Left ventricle myocardium superior (tissue), 1 donor: ENCODE results near the gene CBY3. TPM values are rescaled to one million over a fixed set of nuclear protein-coding genes. Genes with fewer than 3 reads are reported as not detected.
"Not testable (repeated sequence)": the region's sequence is repeated elsewhere in the genome, so short reads cannot be mapped to it uniquely, and the experiment has no call there.

Experiments used
- ATAC-seq: fragments of 200-7000 bp; cut with Tn5 transposase; one replicate; pipeline ENCODE4 v1.9.1; 2020; ENCODE audit warnings: mild to moderate bottlenecking, moderate library complexity
- DNase-seq: peaks from one replicate; pipeline ENCODE4 v3.0.0-alpha.2; 2020
- intact Hi-C: fragments of 100-400 bp; cut with micrococcal nuclease; formaldehyde crosslinking; loops from one replicate; pipeline ENCODE4 v1.11.0; 2022
- long read RNA-seq: library from polyadenylated mRNA; unstranded; transcript quantifications from one replicate; pipeline ENCODE4 v2.0.0, GENCODE V29; 2021
- total RNA-seq: library from RNA; stranded (reverse); fragmentation: NEBNext Ultra II Directional; extraction: Animal tissue kit (Norgen Biotek cat#: 25700); gene quantifications from one replicate; pipeline ENCODE4 v1.2.1, GENCODE V29; 2021
- donor health status: DM: no; HTN: yes; CAD: no; lungs with severe emphysema.

Gene CBY3
- not detected for total RNA-seq
- long read RNA-seq, result 0 reads

GRCh38 chr5:179680780-179681401 is at the start of gene CBY3:
TSS of gene CBY3 (minus strand) at chr5:179681034. CDS start at chr5:179680918, 116 bp downstream.
- DNase-seq (no peak), ATAC-seq (no peak)
- intact Hi-C loops, result no loop called here

- intact Hi-C loops, result no loop called here
- ATAC-seq (no peak), DNase-seq (no peak)
Observed at GRCh38 chr5:179730356-179730755, 49.5 kb upstream of the CBY3 start.

- DNase-seq, result no peak
- intact Hi-C loops, result no loop called here
- no peak for ATAC-seq
Observed at GRCh38 chr5:179729727-179730126, 48.9 kb upstream of the CBY3 start.

- ATAC-seq (no peak), DNase-seq (no peak)
- intact Hi-C loops, result no loop called here
Observed at GRCh38 chr5:179729303-179729702, 48.5 kb upstream of the CBY3 start.

GRCh38 chr5:179727106-179727505 is 46.3 kb upstream of the CBY3 start:
- ATAC-seq (no peak), DNase-seq (no peak)
- intact Hi-C loops, result no loop called here

- ATAC-seq (no peak), DNase-seq (no peak)
- intact Hi-C loops, result no loop called here
Observed at GRCh38 chr5:179724163-179724562, 43.3 kb upstream of the CBY3 start.

GRCh38 chr5:179720222-179720621 is 39.4 kb upstream of the CBY3 start:
- ATAC-seq (no peak), DNase-seq (no peak)
- intact Hi-C loops, result no loop called here

GRCh38 chr5:179716286-179716685 is 35.5 kb upstream of the CBY3 start:
- no peak for DNase-seq
- ATAC-seq, result no peak
- intact Hi-C loops, result no loop called here

GRCh38 chr5:179700401-179700918 is 19.6 kb upstream of the CBY3 start:
- ATAC-seq (no peak), DNase-seq (no peak)

GRCh38 chr5:179699616-179700237 is 18.9 kb upstream of the CBY3 start:
- ATAC-seq, result no peak
- no peak for DNase-seq
- intact Hi-C loops, result loop anchor here (2.0 kb wide), 1 partner anchor 33 kb away; the partner anchor contains the start of gene MAML1

More at GRCh38 chr5:179700401-179700918, 19.6 kb upstream of the CBY3 start:
- intact Hi-C loops, result no loop called here

GRCh38 chr5:179698935-179699615 is 18.2 kb upstream of the CBY3 start, which contains the start of gene CANX:
TSS of gene CANX (plus strand) at chr5:179698967. CDS start at chr5:179705682, 6,715 bp downstream.
- intact Hi-C loops, result loop anchor here (2.0 kb wide), 1 partner anchor 34 kb away; the partner anchor contains the start of gene MAML1

GRCh38 chr5:179697993-179698934 is 17.4 kb upstream of the CBY3 start:
- intact Hi-C loops, result loop anchor here (2.0 kb wide), 1 partner anchor 35 kb away; the partner anchor contains the start of gene MAML1
- peak; percentile 95 for ATAC-seq
- DNase-seq, result peak; percentile 100

More at GRCh38 chr5:179698935-179699615, 18.2 kb upstream of the CBY3 start, which contains the start of gene CANX:
- ATAC-seq, result peak; percentile 15
- no peak for DNase-seq

GRCh38 chr5:179697543-179697942 is 16.7 kb upstream of the CBY3 start:
- ATAC-seq, DNase-seq, intact Hi-C loops: not testable (repeated sequence)

GRCh38 chr5:179697108-179697507 is 16.3 kb upstream of the CBY3 start:
- no peak for ATAC-seq
- intact Hi-C loops, result no loop called here
- DNase-seq, result no peak

GRCh38 chr5:179696603-179697002 is 15.8 kb upstream of the CBY3 start:
- ATAC-seq (no peak), DNase-seq (no peak)
- intact Hi-C loops, result no loop called here

GRCh38 chr5:179694561-179694960 is 13.7 kb upstream of the CBY3 start:
- intact Hi-C loops, result no loop called here
- no peak for ATAC-seq
- DNase-seq, result no peak

- intact Hi-C loops, DNase-seq, ATAC-seq: not testable (repeated sequence)
Observed at GRCh38 chr5:179689212-179689611, 8.4 kb upstream of the CBY3 start.

- DNase-seq, result no peak
- ATAC-seq, result no peak
- intact Hi-C loops, result no loop called here
Observed at GRCh38 chr5:179680014-179680779, 637 bp downstream of the CBY3 start.
